ENCODE data around the gene NMRK1.

- TF ChIP-seq EZH2 (IDR thresholded peaks at IDR 0.05; ENCODE audit: borderline replicate concordance, insufficient read depth, low read length, poor library complexity, severe bottlenecking) (no peak), POLR2AphosphoS5 (IDR thresholded peaks at IDR 0.05) (no peak), CTCF (IDR thresholded peaks at IDR 0.05; ENCODE audit: poor library complexity, severe bottlenecking) (no peak), REST (IDR thresholded peaks at IDR 0.05; ENCODE audit: borderline replicate concordance) (no peak), SMC3 (conservative IDR thresholded peaks at IDR 0.05; ENCODE audit: poor library complexity) (no peak), TAF1 (IDR thresholded peaks at IDR 0.05; ENCODE audit: low read depth) (no peak), RAD21 (conservative IDR thresholded peaks at IDR 0.05) (no peak), EP300 (conservative IDR thresholded peaks at IDR 0.05; ENCODE audit: poor library complexity, severe bottlenecking) (no peak)
Measured at GRCh38 chr9:75117564-75117963, 29.6 kb upstream of the NMRK1 start.
